GM19193 (cell line): Measurements from ENCODE around the gene SHISAL1.

Experiments used
- POLR2A ChIP-seq: IDR thresholded peaks from 4 replicates; pipeline ENCODE4 v1.6.1; 2011; ENCODE audit not compliant: insufficient read depth, insufficient read length; ENCODE audit errors: extremely low read depth

Gene SHISAL1

GRCh38 chr22:44312766-44313165, at the start of gene SHISAL1:
Gene SHISAL1 (minus strand): TSS chr22:44312951. CDS start chr22:44300945, 12,006 bp downstream.
- no peak for TF ChIP-seq POLR2A

GRCh38 chr22:44361391-44362126, 48.8 kb upstream of the SHISAL1 start:
- no peak for TF ChIP-seq POLR2A

DNA sequence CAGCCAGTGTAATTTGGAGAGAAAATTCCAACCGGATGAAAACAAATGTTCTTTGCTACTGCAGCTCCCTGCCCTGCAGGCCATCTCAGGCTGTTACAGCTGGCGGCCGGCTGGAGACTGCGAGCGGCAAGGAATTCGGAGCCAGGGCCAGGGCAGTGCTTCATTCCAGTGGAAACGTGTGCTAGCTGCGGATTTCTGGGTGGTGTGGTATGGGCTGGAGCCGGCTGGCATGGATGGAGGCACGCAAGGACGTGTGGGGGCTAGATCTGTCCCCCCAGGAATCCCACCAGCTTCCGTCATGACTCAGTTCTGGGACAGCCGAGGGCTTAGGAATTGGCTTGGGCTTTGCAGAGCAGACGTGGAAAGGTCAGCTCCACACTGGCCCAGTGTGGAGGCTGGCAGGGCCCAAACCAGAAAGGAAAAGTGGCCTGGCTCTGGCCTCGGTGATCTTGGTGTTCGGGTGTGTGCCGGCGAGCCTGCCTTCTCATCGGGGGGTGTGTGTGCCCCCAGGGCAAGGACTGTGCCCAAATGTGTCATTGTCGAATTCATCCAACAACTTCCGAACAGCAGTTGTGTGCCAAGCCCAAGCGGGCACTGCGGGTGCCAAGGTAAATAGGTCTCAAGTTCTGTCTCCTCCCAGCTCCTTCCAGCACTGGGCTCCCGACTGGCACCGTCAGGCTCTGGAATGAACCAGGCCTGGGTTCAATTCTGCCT, 48.1 kb upstream of the SHISAL1 start:
- no peak for TF ChIP-seq POLR2A

GRCh38 chr22:44360306-44360667, 47.5 kb upstream of the SHISAL1 start:
- no peak for TF ChIP-seq POLR2A

GRCh38 chr22:44359496-44360110, 46.9 kb upstream of the SHISAL1 start:
- no peak for TF ChIP-seq POLR2A

DNA sequence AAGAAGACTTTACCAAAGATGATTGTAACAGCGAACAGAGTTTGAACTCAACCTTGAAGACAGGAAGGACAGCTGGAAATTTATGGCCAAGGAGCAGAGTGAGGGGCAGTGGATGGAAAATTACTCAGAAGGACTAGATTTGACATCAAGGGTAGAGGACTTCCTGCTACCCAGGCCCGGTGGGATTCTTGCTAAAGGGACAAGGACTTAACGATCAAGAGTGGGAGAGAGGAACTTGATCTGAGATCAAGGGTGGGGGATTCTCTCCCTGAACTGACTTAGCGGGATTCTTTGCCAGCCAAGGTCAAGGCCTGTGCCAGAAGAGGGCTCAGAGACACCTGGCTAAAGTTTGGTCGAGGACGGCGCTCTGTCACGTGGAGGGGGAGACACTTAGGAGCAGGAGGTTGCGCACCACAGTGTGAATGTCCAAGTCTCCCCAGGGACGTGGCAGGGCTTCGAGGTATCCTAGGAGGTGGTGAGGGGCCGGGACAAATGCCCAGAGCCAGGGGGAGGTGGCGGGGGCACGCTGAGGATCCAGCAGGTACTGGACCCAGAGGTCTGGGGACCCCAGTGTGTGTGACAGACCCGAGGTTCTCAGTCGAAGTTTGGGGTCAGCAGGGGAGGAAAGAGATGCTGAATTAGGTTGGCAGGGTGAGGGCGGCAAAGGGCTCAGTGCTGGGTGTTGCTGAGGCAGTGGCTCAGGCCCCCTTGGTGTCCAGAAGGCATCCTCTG, 46.1 kb upstream of the SHISAL1 start:
- no peak for TF ChIP-seq POLR2A

DNA sequence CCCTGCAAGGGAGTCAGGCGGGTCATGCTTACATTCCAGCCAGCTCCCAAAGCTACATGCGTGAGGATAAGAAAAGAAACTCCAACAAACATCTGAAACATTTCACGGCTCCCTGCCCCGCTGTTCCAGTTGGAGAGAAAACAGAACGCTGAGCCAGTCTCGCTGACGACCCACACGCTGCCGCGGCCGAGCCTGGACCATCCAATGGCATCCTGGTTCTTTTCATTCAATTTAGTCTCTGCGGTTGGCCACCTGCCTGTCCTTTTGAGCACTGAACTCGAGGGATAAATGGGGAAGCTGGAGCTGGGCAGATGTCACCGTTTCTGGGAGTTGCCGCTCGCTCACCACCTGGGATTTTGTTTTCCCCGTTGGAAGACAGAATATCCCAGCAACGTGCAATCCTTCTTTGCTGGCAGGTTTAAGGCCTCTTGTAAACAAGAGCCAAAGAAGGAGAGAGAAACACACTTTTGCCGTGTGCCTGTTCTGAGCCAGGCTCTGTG, 45.3 kb upstream of the SHISAL1 start:
- TF ChIP-seq POLR2A, result no peak

DNA sequence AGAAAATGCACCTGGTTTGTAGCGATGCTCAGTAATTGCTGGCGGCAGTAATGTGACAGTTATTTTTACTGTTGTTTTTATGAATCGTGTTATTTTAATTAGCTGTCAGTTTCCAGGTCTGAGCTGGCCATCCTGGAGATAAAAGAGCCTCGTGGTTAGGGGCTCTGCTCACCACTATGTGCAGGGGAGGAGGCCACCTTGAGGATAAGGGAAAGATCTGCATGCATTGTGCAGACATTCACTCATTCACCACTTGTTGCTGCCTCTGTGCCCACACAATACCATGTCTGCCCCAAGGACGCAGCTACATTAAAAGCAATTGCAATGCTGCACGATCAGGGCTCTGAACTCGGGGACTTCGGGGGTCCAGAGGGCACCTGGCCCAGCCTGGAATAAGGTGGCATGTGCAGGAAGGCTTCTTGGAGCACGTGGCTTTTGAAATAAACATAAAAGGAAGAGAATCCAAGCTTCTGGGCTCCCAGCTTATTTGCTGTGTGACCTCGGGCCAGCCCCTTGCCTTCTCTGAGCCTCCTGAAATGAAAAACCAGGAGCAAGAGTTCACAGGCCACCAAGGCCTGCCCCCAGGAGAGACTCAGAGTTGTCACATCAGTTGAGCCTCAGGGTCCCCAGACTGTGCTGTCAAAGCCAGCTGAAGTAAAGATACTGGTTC, 44.7 kb upstream of the SHISAL1 start:
- no peak for TF ChIP-seq POLR2A

DNA sequence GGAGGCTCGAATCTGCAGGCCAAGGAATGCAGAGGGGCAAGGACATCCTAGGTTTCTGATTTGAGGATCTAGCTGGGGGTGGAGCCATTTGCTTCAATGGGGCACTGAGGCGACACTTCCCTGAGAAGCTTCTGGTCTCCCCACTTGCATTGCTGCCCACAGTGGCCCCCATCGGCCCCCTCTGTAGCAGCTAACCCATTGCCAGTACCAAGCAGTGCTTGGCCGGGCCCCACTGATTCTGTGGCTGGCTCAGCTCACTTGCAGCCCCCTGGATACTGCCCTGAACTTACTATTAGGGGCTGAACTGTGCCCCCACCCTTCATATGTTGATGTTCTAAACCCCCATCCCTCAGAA, 42.9 kb upstream of the SHISAL1 start:
- TF ChIP-seq POLR2A, result no peak

DNA sequence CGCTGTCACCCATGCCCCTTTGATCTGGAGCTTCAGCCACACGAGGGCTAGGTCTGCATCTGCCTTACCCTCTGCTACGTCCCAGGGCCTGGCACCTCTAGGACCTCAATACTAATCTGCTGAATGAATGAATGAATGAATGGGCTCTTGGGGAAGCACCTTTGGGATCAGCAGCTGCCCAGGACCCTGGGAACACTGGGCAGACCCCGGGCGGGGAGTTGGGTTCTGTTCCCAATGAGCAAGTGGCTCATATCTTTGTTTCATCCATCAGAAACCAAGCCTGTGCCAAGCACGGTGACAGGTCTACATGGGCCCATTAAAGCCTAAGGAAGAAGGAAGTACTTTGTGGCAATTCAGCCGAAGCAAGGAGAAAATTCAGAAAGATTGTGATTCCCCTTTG, 41.5 kb upstream of the SHISAL1 start:
- TF ChIP-seq POLR2A, result no peak

GRCh38 chr22:44353041-44353440, 40.3 kb upstream of the SHISAL1 start:
- TF ChIP-seq POLR2A, result no peak

DNA sequence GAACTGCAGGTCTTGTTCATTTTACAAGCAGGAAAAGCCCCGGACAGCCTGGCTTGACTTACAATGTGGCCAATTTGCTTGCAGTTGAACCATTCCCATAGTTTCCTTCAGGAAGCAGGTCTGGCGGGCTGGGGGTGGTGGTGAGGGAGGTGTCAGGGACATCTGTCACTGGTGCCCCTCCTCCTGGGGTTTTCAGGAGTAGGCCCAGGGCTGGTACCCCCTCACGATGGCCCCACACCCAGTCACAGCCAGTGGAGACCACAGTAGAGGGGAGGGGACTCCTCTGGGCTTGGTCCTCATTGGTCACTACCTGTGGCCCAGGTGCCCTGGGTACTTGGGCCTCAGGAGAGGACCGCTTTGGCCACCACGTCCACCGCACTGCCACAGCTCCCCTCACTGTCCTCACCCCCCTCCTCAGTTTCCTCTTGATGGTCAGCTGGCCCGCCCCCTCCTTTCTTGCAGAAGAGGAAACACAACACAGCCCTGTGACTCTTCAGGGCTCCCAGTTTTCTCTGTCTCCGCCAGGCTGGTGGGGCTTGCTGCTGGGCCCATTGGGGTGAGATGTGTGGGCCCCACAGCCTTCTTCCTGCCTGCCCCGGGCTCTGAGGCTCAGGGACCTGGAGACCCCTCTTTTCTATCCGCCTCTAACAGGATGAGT, 39.8 kb upstream of the SHISAL1 start:
- TF ChIP-seq POLR2A, result no peak

DNA sequence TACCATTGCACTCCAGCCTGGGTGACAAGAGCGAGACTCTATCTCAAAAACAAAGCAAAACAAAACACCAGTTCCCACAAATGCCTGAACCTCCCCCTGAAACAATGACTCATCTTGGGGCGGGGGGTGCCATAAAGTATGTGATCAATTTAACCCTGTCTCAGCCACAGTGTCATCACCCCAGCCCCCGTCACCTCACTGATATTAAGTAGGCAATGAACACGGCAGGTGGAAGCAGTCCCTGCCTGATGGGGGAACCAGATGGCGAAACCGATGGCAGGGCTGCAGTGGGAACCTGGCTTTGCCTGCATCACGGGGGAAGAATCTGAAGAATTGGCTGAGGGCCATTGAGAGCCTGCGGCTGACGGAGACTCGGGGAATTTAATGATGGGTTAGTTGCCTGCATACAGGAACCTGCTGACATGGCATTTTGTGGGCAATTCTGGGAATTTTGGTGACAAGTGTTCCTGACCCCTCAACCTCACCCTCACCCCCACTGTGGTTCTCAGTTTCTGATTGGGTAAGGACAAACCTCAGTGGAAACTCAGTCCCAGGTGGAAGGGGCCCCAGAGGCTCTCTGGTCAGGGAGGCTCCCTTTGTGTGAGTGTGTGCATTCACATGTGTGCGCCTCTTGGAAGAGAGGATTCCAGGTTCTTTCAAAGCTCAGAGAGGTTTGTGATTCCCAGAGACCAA, 39.1 kb upstream of the SHISAL1 start:
- TF ChIP-seq POLR2A, result no peak
